Endothelial cell of umbilical vein (primary cell): ENCODE data around the gene TAGLN2. TPM values are rescaled to one million over a fixed set of nuclear protein-coding genes. Genes with fewer than 3 reads are reported as not detected.

Experiments
- BruUV-seq: library from RNA; stranded (reverse); fragments of 400-500 nt; replicated peaks from 2 replicates; lab custom pipeline; 2021; lab: Mats Ljungman, UMichigan
- CTCF ChIA-PET: fragments of 300-600, 350-600 bp; sonication (Branson Sonifier 250); formaldehyde crosslinking; loops from one replicate; lab custom pipeline; 2021; ENCODE audit warnings: antibody characterized with exemption, inconsistent platforms; lab: Charles Lee
- POLR2A ChIA-PET: fragments of 300-600, 350-600 bp; sonication (Branson Sonifier 250); formaldehyde crosslinking; loops from one replicate; lab custom pipeline; 2021; ENCODE audit warnings: antibody characterized with exemption, inconsistent platforms; lab: Charles Lee
- DNase-seq: peaks from one replicate; pipeline ENCODE4 v3.0.0-alpha.2; 2011; ENCODE audit warnings: low read depth, low spot score
- FAIRE-seq: peaks from 2 replicates; lab custom pipeline; 2011; peaks lifted over from hg19 to GRCh38; lab: Jason Lieb, UNC
- H2AFZ ChIP-seq: 2 replicates; pipeline ENCODE4 v1.6.0; 2012; ENCODE audit warnings: low read depth, low read length, control low read depth, inconsistent platforms
- H3K27ac ChIP-seq: 2 replicates; pipeline ENCODE4 v1.5.1; 2011; ENCODE audit warnings: low read depth, mild to moderate bottlenecking, control low read depth, low read length, moderate library complexity; ENCODE audit not compliant: insufficient read depth
- H3K27me3 ChIP-seq, 2 experiments: 2 replicates each; pipeline versions ENCODE4 v1.6.0 to v1.6.1; 2011; ENCODE audit warnings: low read length in 2 of 2, mixed read lengths in 1 of 2; ENCODE audit not compliant: control insufficient read depth in 2 of 2, insufficient read depth in 2 of 2
- H3K36me3 ChIP-seq, 2 experiments: 2 replicates in 1 of 2; 3 replicates in 1 of 2; pipeline ENCODE4 v1.5.1; 2011; ENCODE audit warnings: low read length in 2 of 2, mild to moderate bottlenecking in 1 of 2, moderate library complexity in 1 of 2; ENCODE audit not compliant: control insufficient read depth in 2 of 2, insufficient read depth in 2 of 2; ENCODE audit errors: extremely low read depth in 1 of 2
- H3K4me1 ChIP-seq: 3 replicates; pipeline ENCODE4 v1.5.1; 2011; ENCODE audit warnings: mild to moderate bottlenecking, low read length; ENCODE audit not compliant: control insufficient read depth, insufficient read depth; ENCODE audit errors: extremely low read depth
- H3K4me2 ChIP-seq: 2 replicates; pipeline ENCODE4 v1.6.1; 2011; ENCODE audit warnings: low read length, control low read depth, mixed read lengths; ENCODE audit not compliant: insufficient read depth
- H3K4me3 ChIP-seq, 3 experiments: fragments of 200-600 bp in 1 of 3; sonication (generic), shearing (Covaris generic) in 1 of 3; replicated peaks in 1 of 3; 2 replicates each; pipeline ENCODE4 v1.5.1; 2011 to 2016; ENCODE audit warnings: control low read depth in 3 of 3, low read length in 3 of 3, mild to moderate bottlenecking in 2 of 3, inconsistent platforms in 1 of 3, low read depth in 1 of 3, moderate library complexity in 1 of 3; ENCODE audit not compliant: insufficient read depth in 1 of 3
- H3K79me2 ChIP-seq: 2 replicates; pipeline ENCODE4 v1.6.0; 2012; ENCODE audit warnings: low read length, inconsistent platforms; ENCODE audit not compliant: control insufficient read depth, insufficient read depth
- H3K9ac ChIP-seq: replicated peaks from 2 replicates; pipeline ENCODE3; 2011; ENCODE audit warnings: low read length, control low read depth; ENCODE audit not compliant: insufficient read depth; ENCODE audit errors: extremely low read depth
- H3K9me1 ChIP-seq: replicated peaks from 3 replicates; pipeline ENCODE4 v1.6.0; 2011; ENCODE audit warnings: mild to moderate bottlenecking, low read length; ENCODE audit not compliant: control insufficient read depth, insufficient read depth; ENCODE audit errors: extremely low read depth
- H3K9me3 ChIP-seq: replicated peaks from 2 replicates; pipeline ENCODE4 v1.5.1; 2012; ENCODE audit warnings: low read length, inconsistent platforms; ENCODE audit not compliant: control insufficient read depth, insufficient read depth
- H4K20me1 ChIP-seq: replicated peaks from 2 replicates; pipeline ENCODE3; 2011; ENCODE audit warnings: mild to moderate bottlenecking, low read length; ENCODE audit not compliant: control insufficient read depth, insufficient read depth; ENCODE audit errors: extremely low read depth
- CTCF ChIP-seq, 2 donors: IDR thresholded peaks; 1 replicate in 1 of 2; 2 replicates in 1 of 2; pipeline ENCODE4 v1.5.1; 2011; ENCODE audit warnings: low read length in 2 of 2, mild to moderate bottlenecking in 2 of 2, moderate library complexity in 2 of 2, control low read depth in 1 of 2, inconsistent platforms in 1 of 2, low read depth in 1 of 2; ENCODE audit not compliant: insufficient read depth in 1 of 2; ENCODE audit errors: extremely low read depth in 1 of 2
- EZH2 ChIP-seq: IDR thresholded peaks from 2 replicates; pipeline ENCODE4 v1.6.1; 2012; ENCODE audit warnings: borderline replicate concordance, low read depth, mild to moderate bottlenecking, moderate library complexity, low read length, inconsistent platforms; ENCODE audit not compliant: severe bottlenecking
- FOS ChIP-seq: IDR thresholded peaks from 2 replicates; pipeline ENCODE4 v1.6.1; 2011; ENCODE audit warnings: mild to moderate bottlenecking, low read length, moderate library complexity, borderline replicate concordance; ENCODE audit not compliant: insufficient read depth
- GATA2 ChIP-seq: IDR thresholded peaks from 2 replicates; pipeline ENCODE4 v1.7.0; 2011; ENCODE audit warnings: low read depth, mild to moderate bottlenecking, moderate library complexity, mixed read lengths, low read length; ENCODE audit not compliant: insufficient read length, insufficient read depth
- JUN ChIP-seq: IDR thresholded peaks from 2 replicates; pipeline ENCODE4 v1.6.1; 2011; ENCODE audit warnings: borderline replicate concordance, low read depth; ENCODE audit not compliant: insufficient read length, insufficient read depth
- MAX ChIP-seq: IDR thresholded peaks from 2 replicates; pipeline ENCODE4 v1.6.1; 2011; ENCODE audit not compliant: insufficient read depth, insufficient read length
- MYC ChIP-seq: IDR thresholded peaks from one replicate; pipeline ENCODE4 v1.6.1; 2011; ENCODE audit warnings: mild to moderate bottlenecking, low read depth, low read length
- POLR2A ChIP-seq: IDR thresholded peaks from 2 replicates; pipeline ENCODE4 v1.6.1; 2012; ENCODE audit warnings: low read depth, mild to moderate bottlenecking, control low read depth, low read length
- POLR2AphosphoS5 ChIP-seq: IDR thresholded peaks from 2 replicates; pipeline ENCODE4 v1.6.1; 2012; ENCODE audit warnings: low read depth, mild to moderate bottlenecking, control low read depth, low read length, moderate library complexity; ENCODE audit not compliant: insufficient read depth
- dilution Hi-C: fragments of 300-500 bp; cut with MboI; formaldehyde crosslinking; loops from one replicate; pipeline ENCODE4 v1.15.0; 2019; ENCODE audit warnings: low sequenced_read_pairs; ENCODE audit not compliant: extremely low pct_ligation_motif_present
- intact Hi-C: fragments of 100-400 bp; cut with micrococcal nuclease; formaldehyde crosslinking; loops from one replicate; pipeline ENCODE4 v1.10.0; 2022
- polyA plus RNA-seq, 4 experiments: library from polyadenylated mRNA; depleted of rRNA in 3 of 4; stranded (reverse) in 3 of 4; unstranded in 1 of 4; fragments of >200 nt; gene quantifications; 2 replicates each; pipeline versions ENCODE4 v1.2.1 to v1.2.3, GENCODE V29; 2011 to 2012; ENCODE audit warnings: missing spikeins in 1 of 4
- total RNA-seq: library from RNA; stranded (reverse); gene quantifications from 2 replicates; pipeline ENCODE4 v1.2.3, GENCODE V29; 2021

TAGLN2 gene
- total and polyA plus RNA-seq, 2 donors (not counting 3 experiments of a cell fraction or from before 2014, with no cell fraction given), result 646 to 1,279 TPM

GRCh38 chr1:159883134-159883533 is 42.2 kb downstream of the TAGLN2 start:
- Histone ChIP-seq H3K27ac (no peak overlapping the region), H3K9me1 (no peaks in the 10 kb centered on the region), H4K20me1 (no peaks in the 10 kb centered on the region), H3K36me3 (no peaks in the 10 kb centered on the region), H3K9me3 (no peaks in the 10 kb centered on the region), H3K4me3 (no peak overlapping the region), H3K4me2 (no peak overlapping the region), H3K27me3 (no peaks in the 10 kb centered on the region), H3K4me1 (peaks cover 16% of the 10 kb centered on the region), H3K9ac (no peak overlapping the region), H3K79me2 (no peaks in the 10 kb centered on the region), H2AFZ (no peak overlapping the region)
- POLR2A ChIA-PET, result no interaction called here
- DNase-seq (no peak), FAIRE-seq (no peak)
- TF ChIP-seq POLR2AphosphoS5, result no peak
- TF ChIP-seq MAX, result no peak
- no peak for TF ChIP-seq CTCF (IDR thresholded peaks at IDR 0.05; ENCODE audit: extremely low read depth in 1 of 2, insufficient read depth in 1 of 2, low read depth in 1 of 2, low read length in 2 of 2)
- TF ChIP-seq GATA2, result no peak
- no peak for TF ChIP-seq JUN
- no peak for TF ChIP-seq MYC
- TF ChIP-seq EZH2, result no peak
- TF ChIP-seq FOS, result no peak
- no peak for TF ChIP-seq POLR2A
- intact Hi-C loops (loop anchor here (2.0 kb wide), 1 partner anchor 28 kb away; no protein-coding TSS in a partner anchor), dilution Hi-C loops (no loop called here)
- BruUV-seq, result no TSS peak
- CTCF ChIA-PET, result interaction anchor here (1.3 to 5.0 kb wide), 3 partner anchors 7 to 102 kb away, joined by 4 to 36 read pairs (median 31); partner anchors contain the start of gene DUSP23
